Bone marrow (tissue), 2 donors: ENCODE results near the gene ARHGAP44.

ENCODE experiments used
- DNase-seq, 2 donors: peaks; one replicate each; lab custom pipeline; 2025; lab: John Stamatoyannopoulos, UW

Gene ARHGAP44, protein sequence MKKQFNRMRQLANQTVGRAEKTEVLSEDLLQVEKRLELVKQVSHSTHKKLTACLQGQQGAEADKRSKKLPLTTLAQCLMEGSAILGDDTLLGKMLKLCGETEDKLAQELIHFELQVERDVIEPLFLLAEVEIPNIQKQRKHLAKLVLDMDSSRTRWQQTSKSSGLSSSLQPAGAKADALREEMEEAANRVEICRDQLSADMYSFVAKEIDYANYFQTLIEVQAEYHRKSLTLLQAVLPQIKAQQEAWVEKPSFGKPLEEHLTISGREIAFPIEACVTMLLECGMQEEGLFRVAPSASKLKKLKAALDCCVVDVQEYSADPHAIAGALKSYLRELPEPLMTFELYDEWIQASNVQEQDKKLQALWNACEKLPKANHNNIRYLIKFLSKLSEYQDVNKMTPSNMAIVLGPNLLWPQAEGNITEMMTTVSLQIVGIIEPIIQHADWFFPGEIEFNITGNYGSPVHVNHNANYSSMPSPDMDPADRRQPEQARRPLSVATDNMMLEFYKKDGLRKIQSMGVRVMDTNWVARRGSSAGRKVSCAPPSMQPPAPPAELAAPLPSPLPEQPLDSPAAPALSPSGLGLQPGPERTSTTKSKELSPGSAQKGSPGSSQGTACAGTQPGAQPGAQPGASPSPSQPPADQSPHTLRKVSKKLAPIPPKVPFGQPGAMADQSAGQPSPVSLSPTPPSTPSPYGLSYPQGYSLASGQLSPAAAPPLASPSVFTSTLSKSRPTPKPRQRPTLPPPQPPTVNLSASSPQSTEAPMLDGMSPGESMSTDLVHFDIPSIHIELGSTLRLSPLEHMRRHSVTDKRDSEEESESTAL

DNA sequence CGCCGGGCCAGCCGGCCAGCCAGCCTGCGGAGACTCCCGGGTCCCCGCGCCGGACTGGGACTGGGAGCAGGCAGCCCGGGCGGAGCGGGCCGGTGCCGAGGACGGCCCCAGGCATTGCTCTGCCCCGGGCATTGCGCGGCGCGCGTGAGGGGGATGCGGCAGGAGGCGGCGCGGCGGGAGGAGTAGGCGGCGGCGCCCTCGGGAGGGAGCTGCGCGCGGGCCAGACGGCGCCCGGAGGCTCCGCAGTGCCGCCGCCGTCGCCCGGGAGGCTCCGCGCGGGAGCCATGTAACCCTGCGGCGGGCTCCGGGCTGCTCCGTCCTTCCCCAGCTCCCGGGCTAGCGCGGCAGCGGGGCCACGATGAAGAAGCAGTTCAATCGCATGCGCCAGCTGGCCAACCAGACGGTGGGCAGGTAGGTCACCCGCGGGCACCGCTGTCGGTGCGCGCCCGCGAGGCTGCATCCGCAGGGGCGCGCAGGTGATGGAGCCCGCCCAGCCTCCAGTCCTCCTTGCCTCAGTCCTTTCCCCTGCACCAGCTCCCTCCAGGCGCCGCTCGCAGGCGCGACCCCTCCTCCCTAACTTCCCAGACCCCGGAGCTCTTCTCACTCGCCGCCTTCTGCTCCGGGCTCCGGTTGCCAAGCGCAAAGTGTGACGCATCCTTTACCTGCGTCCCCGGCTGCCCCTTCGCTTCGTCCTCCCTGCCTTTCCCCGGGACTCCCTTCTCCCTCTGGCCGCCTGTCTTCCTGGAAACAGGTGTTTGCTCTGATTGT lies at the start of gene ARHGAP44:
Gene ARHGAP44 (plus strand): TSS at position 18 of the 768 bp plus-strand sequence. CDS start 341 bp downstream, at position 359.
- no peak for DNase-seq

DNA sequence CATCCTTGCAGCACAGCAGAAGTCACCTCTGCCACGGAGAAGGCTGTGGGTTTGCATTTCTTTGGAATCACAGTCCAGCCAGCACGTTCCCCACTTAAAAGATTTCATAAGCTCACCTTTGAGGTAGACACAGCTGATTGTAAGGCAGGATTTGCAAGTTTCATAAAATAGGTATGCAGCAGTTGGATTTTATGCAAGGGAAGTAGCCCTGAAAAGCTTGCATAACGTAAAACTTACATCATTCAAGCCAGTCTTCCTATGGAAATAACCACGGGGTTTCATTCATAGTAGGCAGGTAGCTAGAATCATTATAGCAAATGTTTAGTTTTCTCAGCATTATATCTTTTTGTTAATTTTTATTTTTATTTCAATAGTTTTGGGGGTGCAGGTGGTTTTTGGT lies 49.8 kb upstream of the ARHGAP44 start:
- no peak for DNase-seq

DNA sequence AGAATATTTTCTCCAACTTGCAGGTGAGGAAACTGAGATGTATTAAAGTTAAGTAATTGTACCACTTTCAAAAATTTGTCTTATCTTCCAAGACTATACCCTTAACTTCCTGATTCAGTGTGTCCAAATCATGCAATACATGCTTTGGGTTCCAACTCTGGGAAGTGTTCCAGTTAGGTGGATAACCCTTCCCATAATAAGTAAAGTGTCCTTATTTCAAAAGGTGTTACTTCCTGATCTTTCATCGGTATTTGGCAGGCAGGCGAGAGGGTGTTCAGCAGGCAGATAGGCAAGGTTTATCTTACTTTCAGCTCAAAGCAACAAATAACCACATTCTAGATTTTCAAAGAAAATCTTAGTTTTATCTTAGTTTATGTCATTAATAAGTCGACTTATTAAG lies 46.3 kb upstream of the ARHGAP44 start:
- DNase-seq = no peak

DNA sequence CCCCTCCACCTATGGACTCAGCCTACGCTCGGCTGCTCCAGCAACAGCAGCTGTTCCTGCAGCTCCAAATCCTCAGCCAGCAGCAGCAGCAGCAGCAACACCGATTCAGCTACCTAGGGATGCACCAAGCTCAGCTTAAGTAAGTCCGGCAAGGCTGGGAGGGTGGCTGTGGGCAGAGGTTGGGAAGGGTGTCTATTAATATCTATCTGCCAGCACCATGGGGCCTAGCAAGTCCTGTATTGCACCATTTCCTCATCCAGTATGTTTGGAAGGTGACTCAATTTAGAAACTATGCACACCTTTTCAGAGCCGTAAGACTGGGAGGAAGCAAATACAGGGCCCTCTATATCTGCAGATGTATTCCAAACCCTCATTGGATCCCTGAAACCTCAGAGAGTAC lies 45.0 kb upstream of the ARHGAP44 start:
- no peak for DNase-seq

DNA sequence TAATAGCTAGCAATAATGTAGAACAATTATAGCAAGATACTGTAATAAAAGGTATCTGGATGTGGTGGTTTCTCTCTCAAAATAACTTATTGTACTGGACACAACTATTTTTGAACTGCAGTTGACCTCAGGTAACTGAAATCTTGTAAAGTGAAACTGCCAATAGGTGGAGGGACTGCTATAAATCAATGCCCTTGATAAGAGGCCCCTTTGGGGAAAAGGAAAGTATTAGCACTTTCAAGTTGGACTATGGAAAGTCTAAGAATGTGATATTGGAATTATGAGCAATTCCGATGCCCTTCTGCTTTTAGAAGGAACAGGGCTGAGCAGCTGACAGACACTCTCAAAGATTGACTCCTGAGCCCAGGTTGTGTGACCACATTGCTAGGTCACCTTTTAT lies 44.5 kb upstream of the ARHGAP44 start:
- DNase-seq = no peak

DNA sequence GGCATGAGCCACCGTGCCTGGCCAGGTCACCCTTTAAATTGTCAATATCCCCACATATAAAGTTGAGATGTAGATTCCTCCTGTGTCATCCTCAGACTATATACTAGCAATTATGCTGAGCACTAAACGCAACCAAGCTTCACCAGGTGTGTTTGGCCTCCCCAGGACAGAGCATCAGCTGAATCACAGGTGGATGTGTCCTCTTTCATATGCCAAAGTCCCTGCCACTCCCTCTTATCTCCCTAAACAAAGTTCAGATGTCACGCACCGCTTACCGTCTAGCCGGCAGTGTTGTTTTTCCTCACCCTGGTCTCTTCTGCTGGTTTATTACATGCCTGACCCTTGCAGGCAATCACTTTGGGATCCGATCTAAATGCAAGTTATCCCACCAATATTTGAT lies 43.8 kb upstream of the ARHGAP44 start:
- DNase-seq = no peak

DNA sequence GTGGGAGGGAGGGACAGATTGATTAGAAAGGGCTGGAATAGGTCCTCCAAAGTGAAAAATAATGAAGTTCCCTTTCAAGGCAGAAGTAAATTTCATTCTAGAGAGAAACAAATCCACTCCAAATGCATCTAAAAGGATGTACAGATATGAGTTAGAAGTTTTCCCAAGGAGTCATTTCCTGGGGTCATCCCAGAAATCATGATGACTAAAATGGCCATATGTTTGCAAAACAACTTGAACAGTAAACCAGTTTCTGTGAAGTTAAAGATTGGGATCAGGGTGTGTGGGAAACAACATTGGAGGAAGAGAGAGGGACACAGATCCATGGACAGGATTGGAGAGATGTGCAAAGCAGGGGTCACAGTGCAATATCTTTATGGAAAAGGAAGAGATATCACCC lies 32.5 kb upstream of the ARHGAP44 start:
- DNase-seq = no peak

DNA sequence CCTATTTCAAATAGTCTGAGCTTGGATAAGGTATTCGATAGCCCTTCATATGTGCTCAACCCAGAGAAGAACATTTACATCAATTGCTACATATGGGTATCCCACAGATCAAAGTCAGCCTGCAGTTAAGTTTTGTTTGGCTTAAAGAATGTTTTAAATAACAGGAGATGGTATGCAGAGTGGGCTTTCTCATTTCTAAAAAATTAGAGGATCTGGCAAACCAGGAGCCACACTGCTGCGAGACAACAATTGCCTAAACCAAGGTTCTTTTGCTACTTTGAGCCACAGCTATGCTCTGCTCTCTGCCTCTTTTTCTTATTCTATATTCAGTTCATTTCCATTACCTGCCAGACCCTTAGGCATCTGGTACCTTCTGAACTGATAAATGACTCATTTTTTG lies 30.2 kb upstream of the ARHGAP44 start:
- DNase-seq = no peak

DNA sequence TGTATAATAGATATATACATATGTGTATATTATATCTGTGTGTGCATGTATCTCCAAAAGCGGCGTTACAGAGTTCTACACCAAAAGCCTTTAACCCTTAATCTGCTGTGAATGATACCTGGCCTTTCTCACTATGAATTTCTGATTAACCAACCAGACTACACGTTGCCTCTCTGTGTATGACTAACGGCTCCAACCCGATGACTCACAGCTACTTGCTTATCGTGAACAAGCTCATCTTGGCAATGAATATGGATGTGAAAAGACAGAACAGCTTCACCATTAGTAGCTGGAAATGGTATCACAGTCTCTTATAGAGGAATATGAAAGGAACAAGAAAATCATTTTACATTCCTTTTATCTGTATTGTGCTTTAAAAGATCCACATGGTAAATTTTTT lies 23.8 kb upstream of the ARHGAP44 start:
- no peak for DNase-seq

DNA sequence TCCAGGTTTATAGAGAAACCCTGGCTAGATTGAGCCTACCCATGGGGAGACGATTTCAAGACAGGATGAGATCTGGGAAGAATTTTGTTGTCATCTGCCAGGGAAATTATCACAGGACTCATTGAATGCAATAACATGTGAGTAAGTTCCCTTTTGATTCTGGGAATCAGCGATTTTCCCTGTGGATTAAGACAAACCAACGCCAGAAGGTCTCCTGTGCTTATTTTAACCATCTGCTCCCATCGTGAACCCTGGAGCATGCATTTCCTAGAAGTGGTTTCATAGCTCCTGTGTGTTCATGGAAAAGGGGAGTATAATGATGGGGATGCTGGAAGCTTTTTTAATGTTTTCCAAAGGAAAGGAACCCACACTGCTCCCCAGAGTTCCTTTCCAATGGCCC lies 21.0 kb upstream of the ARHGAP44 start:
- no peak for DNase-seq

DNA sequence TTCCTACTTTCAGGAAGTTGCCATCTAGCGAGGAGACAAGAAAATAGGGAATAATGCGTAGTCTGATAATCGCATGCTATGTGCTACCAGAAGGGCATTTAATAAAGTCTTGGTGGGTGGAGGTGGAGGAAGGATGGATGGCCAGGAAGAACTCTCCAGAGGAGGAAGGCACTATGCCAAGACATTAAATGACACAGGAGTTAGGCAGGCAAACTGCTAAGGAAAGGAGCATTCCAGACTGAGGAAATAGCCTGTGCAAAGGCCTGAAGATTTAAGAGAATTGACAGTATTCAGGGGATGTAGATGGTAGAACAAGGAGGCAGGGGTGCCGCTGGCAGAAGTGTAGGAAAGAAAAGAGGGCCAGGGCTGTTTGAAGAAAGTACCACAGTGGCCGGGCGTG lies 19.3 kb upstream of the ARHGAP44 start:
- DNase-seq = no peak

DNA sequence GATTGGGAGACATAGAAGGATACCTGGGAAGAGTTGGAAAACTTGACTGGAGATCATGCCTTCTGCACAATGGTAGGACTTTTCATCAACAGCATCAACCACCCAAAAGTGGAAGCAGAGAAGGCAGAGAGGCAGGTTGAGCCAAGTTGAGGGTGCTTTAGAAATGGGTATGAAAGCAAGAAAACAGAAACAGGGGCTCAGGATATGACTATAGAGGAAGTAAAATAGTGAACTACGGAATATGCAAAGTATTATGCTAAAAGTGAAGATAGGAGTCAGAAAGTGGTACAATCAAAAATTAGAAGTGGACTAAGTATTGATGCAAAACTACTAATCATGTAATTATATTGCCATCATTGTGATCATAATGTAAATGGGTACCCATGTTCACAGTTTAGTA lies 16.1 kb upstream of the ARHGAP44 start:
- DNase-seq = no peak

DNA sequence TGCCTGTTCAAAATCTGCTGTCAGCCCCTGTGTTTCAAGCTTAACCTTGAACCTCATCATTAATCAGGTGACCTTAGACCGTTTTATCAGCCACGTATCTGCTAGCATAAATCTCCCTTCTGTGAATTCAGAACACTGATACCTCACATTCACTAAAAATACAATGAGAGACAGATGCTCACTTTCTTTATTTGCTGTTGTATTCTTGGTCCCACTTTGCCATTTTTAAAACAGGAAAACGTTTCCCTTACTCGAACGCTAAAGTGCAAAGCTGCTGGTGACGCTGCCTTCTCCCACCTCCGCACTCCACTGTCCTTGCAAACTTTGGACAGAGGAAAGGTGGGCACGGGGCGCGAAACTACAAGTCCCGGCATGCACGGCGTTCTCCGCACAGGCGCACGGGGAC lies 220 bp upstream of the ARHGAP44 start:
- no peak for DNase-seq

DNA sequence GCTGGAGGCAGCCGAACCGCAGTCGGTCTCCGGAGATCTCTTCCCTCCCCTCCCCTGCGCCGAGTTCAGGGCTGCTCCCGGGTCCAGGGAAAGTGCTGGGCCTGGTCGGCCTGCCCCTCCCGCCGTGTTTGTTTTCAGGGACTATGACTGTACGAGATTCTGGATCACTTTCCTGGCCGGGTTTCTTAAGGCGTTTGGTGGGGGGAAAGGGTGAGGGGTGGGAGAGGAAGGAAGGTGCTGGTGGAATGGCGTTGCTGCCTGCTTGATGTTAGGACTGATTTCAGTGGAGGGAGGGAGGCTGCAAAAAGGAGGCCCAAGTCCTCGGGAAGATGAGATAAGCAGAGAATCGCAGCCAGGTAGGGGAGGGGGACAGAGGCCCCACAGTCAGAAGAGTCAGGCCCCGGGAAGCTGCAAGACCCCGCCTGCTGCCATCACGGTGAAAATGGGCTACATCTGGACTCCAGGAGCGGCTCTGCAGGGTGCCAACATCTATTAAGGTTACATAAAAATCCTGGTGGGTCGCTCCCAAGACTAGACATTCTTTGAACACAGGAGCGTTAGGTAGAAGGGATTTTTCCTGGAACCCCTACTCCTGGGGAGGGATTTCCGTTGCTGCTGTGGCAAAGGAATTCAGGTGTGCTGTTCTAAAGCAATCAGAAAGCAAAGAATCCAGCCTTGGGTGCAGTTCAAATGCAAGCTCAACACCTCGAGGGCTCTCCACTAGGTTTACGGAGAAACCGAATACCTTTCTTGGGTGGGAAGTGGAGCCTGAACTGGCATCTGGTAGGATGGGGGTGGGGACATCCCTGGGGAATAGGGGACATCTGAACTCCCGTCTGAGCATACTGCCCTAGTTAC lies 1.2 kb downstream of the ARHGAP44 start:
- no peak for DNase-seq

DNA sequence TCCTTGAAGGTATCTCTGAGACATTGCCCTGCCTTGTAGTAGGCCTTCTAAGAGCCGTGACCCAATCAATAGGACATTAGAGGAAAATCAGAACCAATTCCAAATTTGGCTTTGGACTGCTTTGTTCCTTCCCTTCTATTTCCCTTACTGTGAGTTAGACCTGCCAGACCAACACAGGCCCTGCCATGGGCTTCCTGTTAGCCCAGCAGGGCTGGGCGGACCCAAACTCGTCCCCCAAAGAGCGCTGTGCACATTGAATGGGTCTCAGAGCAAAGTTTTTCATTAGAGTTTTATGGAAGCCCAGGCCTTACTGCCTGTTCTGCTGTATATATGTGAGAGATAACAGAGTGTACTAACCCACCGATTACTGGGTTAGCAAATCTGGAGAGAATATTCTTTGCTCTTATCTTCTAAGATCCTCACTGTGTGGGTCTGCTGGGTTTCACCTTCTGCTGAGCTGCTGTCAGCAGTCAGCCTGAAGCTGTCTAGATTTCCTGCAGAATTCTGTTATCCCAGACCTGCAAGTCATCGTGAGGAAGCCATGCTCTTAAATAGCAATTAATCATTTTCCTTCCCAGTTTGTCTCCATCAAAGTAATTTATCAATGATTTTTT lies 5.7 kb downstream of the ARHGAP44 start:
- DNase-seq = no peak

DNA sequence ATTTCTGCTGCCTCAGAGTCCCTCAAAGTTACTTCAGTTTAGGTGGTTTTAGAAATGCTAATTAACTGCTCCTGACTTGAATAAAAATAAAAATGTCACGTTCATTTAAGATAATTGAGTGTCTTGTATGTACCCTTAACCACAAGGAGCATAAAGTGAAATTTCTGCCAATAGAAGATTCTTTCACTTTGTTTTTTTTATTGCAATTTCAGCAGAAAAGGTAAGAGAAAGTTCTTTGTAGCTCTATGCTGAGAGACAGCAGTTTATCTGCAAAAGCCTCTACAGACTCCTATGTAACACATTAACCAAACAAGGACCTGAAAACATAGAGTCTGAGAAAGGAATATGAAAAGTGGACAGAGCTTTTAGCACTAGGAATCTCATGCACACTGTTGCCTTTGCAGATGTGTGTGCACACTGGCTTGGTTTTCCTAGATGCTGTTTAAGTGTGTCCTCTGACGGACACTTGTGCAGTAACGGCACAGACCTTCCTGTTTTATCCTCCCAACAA lies 11.6 kb downstream of the ARHGAP44 start:
- DNase-seq = no peak

DNA sequence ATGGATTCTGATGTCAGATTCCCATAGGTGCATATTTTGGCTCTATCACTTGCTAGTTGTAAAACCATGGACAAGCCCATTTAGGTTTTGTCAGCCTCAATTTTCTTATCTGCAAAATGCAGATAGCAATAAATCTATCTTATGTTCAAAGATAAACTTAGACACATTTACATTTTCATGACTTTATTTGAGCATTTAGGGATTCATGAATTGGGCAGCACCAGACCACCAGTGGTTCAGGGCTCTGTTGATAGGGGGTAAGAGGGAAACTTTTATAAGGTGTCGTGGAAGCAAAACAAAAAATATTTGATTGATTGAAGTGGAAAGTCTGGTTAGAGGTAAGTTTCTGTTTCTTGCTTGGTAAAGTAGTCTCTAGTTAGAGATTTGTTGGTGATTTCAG lies 17.3 kb downstream of the ARHGAP44 start:
- no peak for DNase-seq

DNA sequence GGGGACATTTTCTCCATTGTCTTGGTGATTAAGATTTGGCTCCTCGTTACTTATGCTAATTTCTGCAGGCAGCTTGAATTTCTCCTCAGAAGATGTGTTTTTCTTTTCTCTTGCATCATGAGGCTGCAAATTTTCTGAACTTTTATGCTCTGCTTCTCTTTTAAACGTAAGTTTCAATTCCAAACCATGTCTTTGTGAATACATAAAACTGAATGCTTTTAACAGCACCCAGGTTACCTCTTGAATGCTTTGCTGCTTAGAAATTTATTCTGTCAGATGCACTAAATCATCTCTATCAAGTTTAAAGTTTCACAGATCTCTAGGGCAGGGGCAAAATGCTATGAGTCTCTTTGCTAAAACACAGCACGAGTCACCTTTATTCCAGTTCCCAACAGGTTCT lies 19.4 kb downstream of the ARHGAP44 start:
- DNase-seq = no peak

DNA sequence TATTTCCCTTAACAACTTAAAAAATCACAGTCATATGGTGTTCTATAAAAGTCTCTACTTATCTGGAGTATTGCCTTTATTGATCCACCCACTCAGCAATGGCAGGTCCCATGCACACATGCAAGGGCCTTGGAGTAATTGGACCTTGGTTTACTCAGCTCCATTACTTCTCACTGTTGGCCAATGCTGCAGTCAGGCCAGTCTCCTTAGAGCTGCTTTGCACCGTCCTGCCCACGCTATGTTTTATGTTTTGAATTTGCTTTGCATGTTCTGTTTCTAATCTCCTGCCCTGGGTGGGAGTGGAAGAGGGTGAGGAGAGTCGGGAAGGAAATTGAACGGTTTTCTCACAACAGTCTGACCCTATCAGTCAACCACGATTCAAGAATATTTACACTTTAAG lies 23.6 kb downstream of the ARHGAP44 start:
- no peak for DNase-seq

DNA sequence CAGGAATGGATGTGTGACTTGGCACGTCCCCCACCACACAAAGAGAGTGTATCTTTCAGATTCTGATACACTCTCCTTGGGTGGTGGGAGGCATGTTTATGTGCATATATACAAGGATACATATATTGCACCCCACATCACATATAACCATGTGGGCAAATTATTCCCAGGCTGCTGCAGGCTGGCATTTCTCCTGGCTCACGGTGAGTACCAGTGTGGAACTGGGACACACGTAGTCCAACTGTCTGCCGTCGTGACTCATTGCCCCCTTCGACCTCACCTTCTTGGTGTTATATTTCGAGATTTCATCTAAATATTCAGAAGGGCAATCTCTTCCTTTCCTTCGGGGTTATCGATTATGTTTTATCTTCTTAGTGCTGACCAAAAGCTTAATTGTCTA lies 24.4 kb downstream of the ARHGAP44 start:
- no peak for DNase-seq

DNA sequence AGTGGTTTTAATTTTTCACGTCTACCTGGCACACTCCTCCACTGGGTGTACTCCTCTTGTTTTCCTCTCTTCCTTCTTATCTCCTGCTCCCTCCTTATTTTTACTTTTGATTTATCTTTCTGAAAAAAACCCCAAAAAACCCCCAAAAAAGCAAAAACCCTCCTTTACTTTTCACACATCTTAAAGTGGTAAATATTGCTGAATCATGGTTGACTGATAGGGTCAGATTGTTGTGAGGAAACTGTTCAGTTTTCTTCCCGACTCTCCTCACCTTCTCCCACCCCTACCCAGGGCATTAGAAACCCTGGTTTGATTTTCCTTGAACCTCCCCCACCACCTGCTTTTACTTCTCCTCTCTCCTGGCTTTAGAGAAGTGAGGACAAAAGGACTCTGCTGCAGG lies 25.4 kb downstream of the ARHGAP44 start:
- DNase-seq = no peak
